GM23338 (cell line): ENCODE results near the gene DGKB.

Source experiments
- CTCF ChIP-seq, 2 experiments: fragments of 200-600 bp in 1 of 2; sonication (generic) in 1 of 2; conservative IDR thresholded peaks; 2 replicates each; pipeline versions ENCODE4 v1.5.1 to v1.6.1; 2016 to 2017; ENCODE audit warnings: antibody characterized with exemption in 2 of 2, low read depth in 2 of 2, mild to moderate bottlenecking in 2 of 2, moderate library complexity in 1 of 2
- ETS1 ChIP-seq: IDR thresholded peaks from 2 replicates; pipeline ENCODE4 v1.6.1; 2016; ENCODE audit warnings: antibody characterized with exemption
- EZH2 ChIP-seq: fragments of 200-600 bp; sonication (generic); IDR thresholded peaks from one replicate; pipeline ENCODE4 v1.8.0; 2017; ENCODE audit warnings: antibody characterized with exemption, mild to moderate bottlenecking, low read depth; ENCODE audit not compliant: unreplicated experiment
- EZH2phosphoT487 ChIP-seq: fragments of 200-600 bp; sonication (generic); IDR thresholded peaks from one replicate; pipeline ENCODE4 v1.8.1; 2018; ENCODE audit warnings: antibody characterized with exemption; ENCODE audit not compliant: unreplicated experiment
- POLR2AphosphoS5 ChIP-seq: IDR thresholded peaks from 2 replicates; pipeline ENCODE4 v1.6.1; 2016; ENCODE audit warnings: antibody characterized with exemption, low read depth
- REST ChIP-seq: IDR thresholded peaks from one replicate; pipeline ENCODE4 v1.6.1; 2018; ENCODE audit warnings: antibody characterized with exemption; ENCODE audit not compliant: unreplicated experiment

GRCh38 chr7:14717169-14717568 lies 185.4 kb downstream of the DGKB start:
- TF ChIP-seq CTCF (conservative IDR thresholded peaks at IDR 0.05; ENCODE audit: low read depth in 2 of 2) = no peak
- no peak for TF ChIP-seq POLR2AphosphoS5
- no peak for TF ChIP-seq ETS1
- TF ChIP-seq EZH2 = no peak
- no peak for TF ChIP-seq REST
- TF ChIP-seq EZH2phosphoT487 = no peak
